HCT116 (cell line): ENCODE data around the gene MAU2. TPM values are rescaled to one million over a fixed set of nuclear protein-coding genes. Genes with fewer than 3 reads are reported as not detected.
A peak's percentile ranks its signal among the peaks of the same experiment; 100 is the strongest.

Experiments used
- ATAC-seq: fragments of 200-7000 bp; cut with Tn5 transposase; 2 replicates; pipeline ENCODE4 v1.9.1; 2020; ENCODE audit warnings: mild to moderate bottlenecking, moderate library complexity
- BruUV-seq: library from RNA; stranded (reverse); fragments of 400-500 nt; replicated peaks from 2 replicates; lab custom pipeline; 2021; lab: Mats Ljungman, UMichigan
- CTCF ChIA-PET: fragments of 300-600 bp; sonication (Branson Sonifier 250); formaldehyde crosslinking; loops from one replicate; lab custom pipeline; 2021; ENCODE audit warnings: antibody characterized with exemption; lab: Charles Lee
- POLR2A ChIA-PET: fragments of 300-600, 350-600 bp; sonication (Branson Sonifier 250); formaldehyde crosslinking; loops from one replicate; lab custom pipeline; 2021; ENCODE audit warnings: antibody characterized with exemption; lab: Charles Lee
- RAD21 ChIA-PET, 2 experiments: fragments of 300-600 bp; sonication (Branson Sonifier 250); formaldehyde crosslinking; loops; one replicate each; lab custom pipeline; 2023; ENCODE audit warnings: low total read pairs in 2 of 2; ENCODE audit not compliant: uncharacterized antibody in 2 of 2, unreplicated experiment in 2 of 2, low non-redundant PET in 1 of 2; lab: Charles Lee
- DNase-seq: peaks from one replicate; pipeline ENCODE4 v3.0.0-alpha.2; 2010; ENCODE audit warnings: low read depth, low spot score
- H2AFZ ChIP-seq: fragments of 200-600 bp; shearing (Covaris generic), sonication (generic); 2 replicates; pipeline ENCODE4 v1.6.1; 2017; ENCODE audit warnings: low read depth, mixed run types, mixed read lengths, antibody characterized with exemption, low read length; ENCODE audit not compliant: poor library complexity, severe bottlenecking
- H3K27ac ChIP-seq: 2 replicates; pipeline ENCODE4 v1.5.1; 2012; ENCODE audit warnings: low read depth, low read length
- H3K27me3 ChIP-seq: fragments of 200-600 bp; sonication (generic); 2 replicates; pipeline ENCODE4 v1.6.1; 2016; ENCODE audit warnings: mixed run types, low read length, mixed read lengths; ENCODE audit not compliant: insufficient read depth
- H3K36me3 ChIP-seq, 2 experiments: fragments of 200-500 bp in 1 of 2; fragments of 200-600 bp in 1 of 2; sonication (Bioruptor generic) in 1 of 2; sonication (generic) in 1 of 2; 2 replicates each; pipeline versions ENCODE4 v1.5.1 to v1.6.1; 2014 to 2016; ENCODE audit warnings: low read length in 2 of 2, inconsistent platforms in 1 of 2, mixed read lengths in 1 of 2, mixed run types in 1 of 2; ENCODE audit not compliant: insufficient read depth in 2 of 2, control insufficient read depth in 1 of 2
- H3K4me1 ChIP-seq, 2 experiments: fragments of 200-600 bp in 1 of 2; sonication (generic) in 1 of 2; 2 replicates each; pipeline versions ENCODE4 v1.5.1 to v1.6.1; 2012 to 2017; ENCODE audit warnings: low read length in 2 of 2, inconsistent platforms in 1 of 2, mild to moderate bottlenecking in 1 of 2, mixed read lengths in 1 of 2, mixed run types in 1 of 2, moderate library complexity in 1 of 2; ENCODE audit not compliant: insufficient read depth in 2 of 2, control insufficient read depth in 1 of 2
- H3K4me2 ChIP-seq: fragments of 200-600 bp; sonication (generic); 2 replicates; pipeline ENCODE4 v1.6.1; 2017; ENCODE audit warnings: mixed run types, low read length, mixed read lengths
- H3K4me3 ChIP-seq, 2 experiments: fragments of 200-600 bp in 1 of 2; sonication (generic) in 1 of 2; replicated peaks in 1 of 2; 2 replicates each; pipeline ENCODE4 v1.5.1; 2011 to 2016; ENCODE audit warnings: low read length in 2 of 2, control low read depth in 1 of 2, low read depth in 1 of 2, mild to moderate bottlenecking in 1 of 2, mixed read lengths in 1 of 2, mixed run types in 1 of 2
- H3K79me2 ChIP-seq: fragments of 200-600 bp; sonication (generic); 2 replicates; pipeline ENCODE4 v1.6.1; 2017; ENCODE audit warnings: mild to moderate bottlenecking, mixed run types, low read length, moderate library complexity, mixed read lengths; ENCODE audit not compliant: insufficient read depth
- H3K9ac ChIP-seq: fragments of 200-600 bp; sonication (generic); 2 replicates; pipeline ENCODE4 v1.6.1; 2016; ENCODE audit warnings: low read length, mixed read lengths
- H3K9me2 ChIP-seq: fragments of 200-600 bp; sonication (generic), shearing (Covaris generic); 2 replicates; pipeline ENCODE4 v1.6.1; 2017; ENCODE audit warnings: mixed run types, mild to moderate bottlenecking, moderate library complexity; ENCODE audit not compliant: insufficient read depth
- H3K9me3 ChIP-seq, 2 experiments: fragments of 200-500 bp in 1 of 2; fragments of 200-600 bp in 1 of 2; sonication (Bioruptor generic) in 1 of 2; sonication (generic) in 1 of 2; 2 replicates each; pipeline ENCODE4 v1.6.1; 2014 to 2017; ENCODE audit warnings: low read length in 2 of 2, mixed read lengths in 2 of 2, inconsistent platforms in 1 of 2, low read depth in 1 of 2, mild to moderate bottlenecking in 1 of 2, mixed run types in 1 of 2, moderate library complexity in 1 of 2; ENCODE audit not compliant: control insufficient read depth in 1 of 2, insufficient read depth in 1 of 2
- H4K20me1 ChIP-seq: fragments of 200-600 bp; sonication (generic), shearing (Covaris generic); 2 replicates; pipeline ENCODE4 v1.6.1; 2017; ENCODE audit warnings: mixed run types, mild to moderate bottlenecking, moderate library complexity; ENCODE audit not compliant: insufficient read depth
- ATF3 ChIP-seq: IDR thresholded peaks from 2 replicates; pipeline ENCODE4 v1.6.1; 2012
- CBX3 ChIP-seq: IDR thresholded peaks from 2 replicates; pipeline ENCODE4 v1.6.1; 2012; ENCODE audit warnings: low read depth
- EGR1 ChIP-seq: IDR thresholded peaks from 2 replicates; pipeline ENCODE4 v1.6.1; 2012; ENCODE audit warnings: low read depth
- ELF1 ChIP-seq: IDR thresholded peaks from 2 replicates; pipeline ENCODE4 v1.6.1; 2012; ENCODE audit warnings: low read depth, borderline replicate concordance
- FOSL1 ChIP-seq: IDR thresholded peaks from 2 replicates; pipeline ENCODE4 v1.6.1; 2012; ENCODE audit warnings: low read depth
- MAX ChIP-seq: IDR thresholded peaks from 2 replicates; pipeline ENCODE4 v1.6.1; 2012
- REST ChIP-seq: IDR thresholded peaks from 2 replicates; pipeline ENCODE4 v1.6.1; 2012; ENCODE audit warnings: low read depth
- SIN3A ChIP-seq: IDR thresholded peaks from 2 replicates; pipeline ENCODE4 v1.6.1; 2012; ENCODE audit warnings: low read depth
- SP1 ChIP-seq: IDR thresholded peaks from 2 replicates; pipeline ENCODE4 v1.6.1; 2012; ENCODE audit warnings: low read depth
- YY1 ChIP-seq: IDR thresholded peaks from 2 replicates; pipeline ENCODE4 v1.6.1; 2011; ENCODE audit warnings: low read length, low read depth, moderate library complexity, mild to moderate bottlenecking; ENCODE audit not compliant: insufficient replicate concordance; ENCODE audit errors: extremely low read depth
- ZBTB33 ChIP-seq: IDR thresholded peaks from 2 replicates; pipeline ENCODE4 v1.6.1; 2011; ENCODE audit warnings: mild to moderate bottlenecking, low read length, moderate library complexity; ENCODE audit not compliant: insufficient replicate concordance; ENCODE audit errors: extremely low read depth
- ZFX ChIP-seq: fragments of 450-650 bp; IDR thresholded peaks from 2 replicates; pipeline ENCODE4 v1.6.1; 2017
- ZNF274 ChIP-seq: fragments of 200-500 bp; sonication (Bioruptor generic); IDR thresholded peaks from 2 replicates; pipeline ENCODE4 v1.6.1; 2014; ENCODE audit warnings: mild to moderate bottlenecking, low read depth, low read length, inconsistent platforms
- intact Hi-C: fragments of 100-400 bp; cut with micrococcal nuclease; formaldehyde crosslinking; loops from 2 replicates; pipeline ENCODE4 v1.10.0; 2022
- total RNA-seq: library from RNA; stranded (reverse); gene quantifications from one replicate; pipeline ENCODE4 v1.2.1, GENCODE V29; 2021; ENCODE audit not compliant: unreplicated experiment

The MAU2 gene
- total RNA-seq, 1 experiment from 2014 or later = 36.2 TPM

GRCh38 chr19:19320361-19321140 lies at the start of gene MAU2, which contains the start of gene SUGP1 (continued):
- TF ChIP-seq ZBTB33 = peak; percentile 96
- peak; percentile 96 for TF ChIP-seq YY1
- peak; percentile 65 for TF ChIP-seq EGR1
- TF ChIP-seq ZFX = peak; percentile 96
- TF ChIP-seq FOSL1 = no peak
- TF ChIP-seq SIN3A = peak; percentile 36; the same call in 1 of the 2 replicates
- 0 out of 2 replicates have a peak, but pooled peaks have one; percentile 32 for TF ChIP-seq CBX3
- TF ChIP-seq, all 23 proteins: peak for 12

GRCh38 chr19:19271828-19272599 lies 48.6 kb upstream of the MAU2 start:
- Histone ChIP-seq H2AFZ (no peak overlapping the region), H3K27ac (no peak overlapping the region), H3K4me3 (no peak overlapping the region), H3K9ac (no peak overlapping the region), H3K36me3 (peaks cover 3 to 7% of the 10 kb centered on the region in 2 experiments; a peak in 3 of 4 replicates), H3K27me3 (no peaks in the 10 kb centered on the region), H3K9me2 (no peaks in the 10 kb centered on the region), H4K20me1 (no peaks in the 10 kb centered on the region), H3K9me3 (no peaks in the 10 kb centered on the region), H3K4me1 (no peaks in the 10 kb centered on the region), H3K79me2 (no peaks in the 10 kb centered on the region), H3K4me2 (no peak overlapping the region)
- no peak for DNase-seq
- CTCF ChIA-PET = no interaction called here
- intact Hi-C loops = no loop called here
- POLR2A ChIA-PET = no interaction called here
- BruUV-seq = no TSS peak
- ATAC-seq = no peak
- RAD21 ChIA-PET = no interaction called here
- TF ChIP-seq YY1 = no peak
- no peak for TF ChIP-seq ZFX
- TF ChIP-seq ATF3 = no peak
- no peak for TF ChIP-seq ELF1
- no peak for TF ChIP-seq CBX3
- no peak for TF ChIP-seq ZNF274
- TF ChIP-seq SP1 = no peak
- TF ChIP-seq ZBTB33 = no peak
- TF ChIP-seq SIN3A = no peak
- no peak for TF ChIP-seq FOSL1
- TF ChIP-seq REST = no peak
- TF ChIP-seq MAX = no peak
